AG09309 (cell line): ENCODE results near the gene CCDC68.

Experiments
- DNase-seq: peaks from one replicate; pipeline ENCODE4 v3.0.0-alpha.2; 2010; ENCODE audit warnings: low read depth
- H3K4me3 ChIP-seq: 2 replicates; pipeline ENCODE4 v1.5.1; 2011; ENCODE audit warnings: mild to moderate bottlenecking, low read depth, low read length, moderate library complexity; ENCODE audit not compliant: control insufficient read depth
- CTCF ChIP-seq: IDR thresholded peaks from 2 replicates; pipeline ENCODE4 v1.5.1; 2011; ENCODE audit warnings: mild to moderate bottlenecking, low read depth, low read length, inconsistent platforms; ENCODE audit not compliant: insufficient read depth, control insufficient read depth; ENCODE audit errors: missing control alignments

CCDC68 gene

DNA sequence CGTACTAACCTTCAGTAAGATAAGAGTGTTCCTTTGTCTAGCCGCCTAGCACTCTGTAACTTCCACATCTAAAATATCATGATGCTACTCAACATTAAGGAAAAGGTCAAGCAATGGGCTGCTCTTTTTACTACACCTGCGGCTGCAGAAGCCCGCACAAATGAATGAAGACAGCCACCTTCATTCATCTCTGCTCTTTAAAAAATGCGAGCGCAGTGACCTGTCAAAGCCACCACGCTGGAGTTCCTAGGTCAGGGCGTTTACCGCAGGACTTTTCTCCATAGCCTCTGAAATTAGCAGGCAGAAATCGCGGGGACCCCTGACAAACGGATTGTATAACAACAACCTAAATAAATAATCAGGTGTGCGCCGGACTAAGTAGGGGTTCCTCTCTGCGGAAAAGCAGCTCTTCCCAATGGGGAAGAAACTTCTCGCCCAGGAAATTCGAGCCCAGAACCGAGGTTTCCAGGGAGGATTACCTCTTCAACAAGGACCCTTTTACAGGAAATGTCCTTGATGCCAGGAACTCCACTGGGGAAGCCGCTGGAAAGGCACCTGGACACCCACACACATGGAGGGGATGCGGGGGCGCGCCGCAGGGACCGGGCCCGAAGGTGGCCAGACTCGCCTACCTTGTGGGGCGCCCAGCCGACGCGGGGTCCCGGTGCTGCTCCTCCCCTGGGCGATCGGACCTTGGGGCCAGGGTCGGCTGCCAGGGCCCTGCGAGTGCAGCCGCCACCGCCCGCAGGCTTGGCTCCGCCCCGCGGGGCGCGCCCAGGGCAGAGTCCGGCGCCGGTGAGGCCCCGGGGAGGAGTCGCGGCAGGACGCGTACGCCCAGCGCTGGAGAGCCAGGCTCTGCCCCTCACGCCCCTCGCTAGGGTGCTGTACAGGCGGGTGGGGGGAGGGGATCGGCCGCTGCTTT is at the start of gene CCDC68:
Gene CCDC68 (minus strand): TSS at position 758 of the 922 bp plus-strand sequence. CDS start 16,670 bp downstream, outside the sequence.
- no peak within 1 kb of the TSS for H3K4me3 ChIP-seq
- no peak for DNase-seq
- TF ChIP-seq CTCF = no peak

DNA sequence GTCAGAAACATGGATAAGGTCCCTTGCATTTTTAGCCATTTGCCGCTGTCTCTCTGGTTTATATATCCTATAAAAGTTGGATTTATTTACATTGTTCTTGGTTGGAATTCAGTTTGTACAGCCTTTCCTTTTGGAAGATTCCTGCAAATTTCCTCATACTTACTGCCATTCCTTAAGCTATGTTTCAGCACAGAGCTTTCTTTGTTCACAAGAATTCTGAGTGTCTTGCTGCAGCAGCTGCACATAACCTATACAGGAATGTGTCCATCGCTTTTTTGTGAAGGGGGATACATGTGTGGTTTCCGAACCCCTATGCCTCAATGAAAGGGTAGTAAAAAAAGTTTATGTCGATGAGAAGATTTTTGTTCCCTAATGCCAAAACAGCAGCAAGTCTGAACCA is 48.3 kb upstream of the CCDC68 start:
- H3K4me3 ChIP-seq = no peak overlapping the region
- TF ChIP-seq CTCF = no peak
- DNase-seq = no peak

DNA sequence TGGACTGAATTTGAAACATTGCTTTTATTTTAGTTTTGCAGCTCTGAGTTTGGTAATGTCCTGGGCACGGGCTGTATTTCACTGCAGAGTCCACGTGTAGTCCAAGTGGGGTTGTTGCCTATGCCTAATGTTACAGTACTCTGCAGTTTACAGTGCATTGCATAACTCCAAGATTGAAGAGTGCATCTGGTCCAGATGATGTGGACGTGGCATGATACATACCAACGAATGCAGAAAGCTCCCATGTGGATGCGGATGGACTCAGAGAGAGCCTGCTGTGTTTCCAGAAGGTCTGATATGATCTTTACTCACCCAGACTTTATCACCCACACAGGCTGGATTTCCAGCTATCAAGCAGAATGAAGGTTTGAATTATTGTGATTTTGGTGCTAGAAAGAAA is 44.4 kb upstream of the CCDC68 start:
- no peak for TF ChIP-seq CTCF
- DNase-seq = peak; percentile 67

DNA sequence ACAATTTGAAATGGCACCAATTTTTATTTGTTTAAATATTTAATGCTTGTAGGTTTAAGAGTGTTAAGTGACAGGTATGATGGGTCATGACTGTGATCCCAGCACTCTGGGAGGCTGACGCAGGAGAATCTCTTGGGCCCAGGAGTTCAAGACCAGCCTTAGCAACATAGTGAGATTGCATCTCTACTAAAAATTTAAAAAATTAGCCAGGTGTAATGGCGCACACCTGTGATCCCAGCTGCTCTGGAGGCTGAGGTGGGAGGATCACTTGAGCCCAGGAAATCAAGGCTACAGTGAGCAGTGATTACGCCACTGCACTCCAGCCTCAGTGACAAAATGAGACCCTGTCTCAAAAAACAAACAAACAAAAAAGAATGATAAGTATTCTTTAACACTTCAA is 43.0 kb upstream of the CCDC68 start:
- DNase-seq = no peak
- no peak overlapping the region for H3K4me3 ChIP-seq
- no peak for TF ChIP-seq CTCF

More for the DNA sequence above, 44.4 kb upstream of the CCDC68 start:
- no peak overlapping the region for H3K4me3 ChIP-seq

DNA sequence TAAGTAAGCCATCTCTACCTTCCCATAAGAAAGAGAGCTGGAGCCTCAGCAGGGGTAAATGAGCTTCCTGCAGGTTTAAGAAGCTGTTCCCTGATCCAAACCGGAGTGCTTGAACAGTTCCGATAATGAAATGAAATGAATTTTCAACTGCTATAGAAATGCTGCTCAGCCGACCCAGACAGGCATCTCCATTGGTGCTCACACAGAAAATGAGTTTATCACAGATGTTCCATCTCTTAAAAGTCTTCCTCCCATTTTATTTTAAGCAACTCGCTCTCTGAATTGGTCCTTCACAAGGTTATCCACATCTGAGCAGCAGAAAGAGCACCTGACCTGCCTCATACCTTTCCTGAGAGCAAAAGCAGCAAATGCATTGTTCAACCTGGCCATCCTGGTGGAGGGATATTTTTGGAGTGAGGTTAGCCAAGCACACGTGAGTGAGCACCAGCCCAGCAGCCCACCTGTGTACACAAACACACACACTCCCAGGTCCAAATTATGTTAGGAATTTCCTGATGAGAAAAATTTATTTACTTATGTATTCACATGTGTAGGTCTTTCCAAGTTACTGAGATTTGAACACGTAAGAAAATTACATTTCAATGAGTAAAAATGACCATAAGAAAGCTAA is 42.2 kb upstream of the CCDC68 start:
- no peak for TF ChIP-seq CTCF
- no peak overlapping the region for H3K4me3 ChIP-seq
- DNase-seq = no peak

GRCh38 chr18:55000529-55000928 is 41.3 kb upstream of the CCDC68 start:
- TF ChIP-seq CTCF = no peak
- no peak for DNase-seq
- no peak overlapping the region for H3K4me3 ChIP-seq
